GM19452 (cell line): ENCODE data around the gene ATXN7L2.

Experiments used
- ATAC-seq: cut with Tn5 transposase; IDR thresholded peaks from one replicate; pipeline ENCODE4 v1.9.1; 2021; ENCODE audit not compliant: unreplicated experiment

The ATXN7L2 gene

GRCh38 chr1:109474697-109475096 lies 9.0 kb upstream of the ATXN7L2 start:
- ATAC-seq = no peak

DNA sequence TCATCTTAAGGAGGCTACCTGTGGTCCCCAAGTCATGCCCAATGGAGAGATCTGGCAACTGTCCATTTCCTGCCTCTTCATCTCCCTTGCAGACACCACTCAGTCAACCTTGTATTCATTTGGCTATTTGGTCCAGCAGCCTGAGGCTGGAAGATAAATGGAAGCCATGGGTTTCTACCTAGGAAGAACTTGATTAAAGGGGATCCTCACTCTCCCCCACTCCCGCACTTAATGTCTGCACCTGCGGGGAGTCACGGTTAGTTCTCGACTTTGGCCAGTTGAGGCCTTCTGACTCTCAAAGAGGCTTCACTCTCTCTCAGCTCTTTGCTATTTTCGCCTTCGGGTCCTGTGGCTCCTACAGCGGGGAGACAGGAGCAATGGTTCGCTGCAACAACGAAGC lies 8.4 kb upstream of the ATXN7L2 start:
- no peak for ATAC-seq

DNA sequence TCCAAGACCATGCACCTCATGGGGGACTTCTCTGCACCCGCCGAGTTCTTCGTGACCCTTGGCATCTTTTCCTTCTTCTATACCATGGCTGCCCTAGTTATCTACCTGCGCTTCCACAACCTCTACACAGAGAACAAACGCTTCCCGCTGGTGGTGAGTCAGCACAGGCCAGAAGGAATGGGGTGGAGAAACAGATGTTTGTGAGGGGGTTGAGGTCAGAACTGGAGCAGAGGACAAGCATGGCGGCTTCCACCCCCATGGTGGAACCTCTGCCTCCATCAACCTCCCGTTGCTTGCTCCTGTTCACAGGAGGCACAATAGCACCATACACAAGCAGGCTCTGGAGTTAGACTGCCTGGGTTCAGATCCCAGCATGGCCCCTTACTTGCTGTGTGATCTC lies 6.9 kb upstream of the ATXN7L2 start:
- ATAC-seq = no peak

- no peak for ATAC-seq
These were observed 5.9 kb upstream of the ATXN7L2 start for GRCh38 chr1:109477821-109478220.

GRCh38 chr1:109478806-109479205 lies 4.9 kb upstream of the ATXN7L2 start:
- no peak for ATAC-seq

DNA sequence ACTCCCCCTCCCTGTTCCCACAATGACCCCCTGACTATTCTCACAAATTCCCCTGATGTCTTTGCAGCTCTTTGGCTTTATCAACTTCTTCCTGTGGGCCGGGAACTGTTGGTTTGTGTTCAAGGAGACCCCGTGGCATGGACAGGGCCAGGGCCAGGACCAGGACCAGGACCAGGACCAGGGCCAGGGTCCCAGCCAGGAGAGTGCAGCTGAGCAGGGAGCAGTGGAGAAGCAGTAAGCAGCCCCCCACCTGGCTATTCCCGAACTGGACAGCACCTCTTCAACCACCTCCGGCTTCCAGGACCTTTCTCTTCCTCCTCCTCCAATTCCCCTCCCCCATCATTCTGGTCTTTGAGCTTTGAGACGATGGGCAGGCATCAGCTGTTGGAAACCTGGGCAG lies 4.4 kb upstream of the ATXN7L2 start:
- ATAC-seq = no peak

GRCh38 chr1:109479901-109480300 lies 3.8 kb upstream of the ATXN7L2 start:
- no peak for ATAC-seq

DNA sequence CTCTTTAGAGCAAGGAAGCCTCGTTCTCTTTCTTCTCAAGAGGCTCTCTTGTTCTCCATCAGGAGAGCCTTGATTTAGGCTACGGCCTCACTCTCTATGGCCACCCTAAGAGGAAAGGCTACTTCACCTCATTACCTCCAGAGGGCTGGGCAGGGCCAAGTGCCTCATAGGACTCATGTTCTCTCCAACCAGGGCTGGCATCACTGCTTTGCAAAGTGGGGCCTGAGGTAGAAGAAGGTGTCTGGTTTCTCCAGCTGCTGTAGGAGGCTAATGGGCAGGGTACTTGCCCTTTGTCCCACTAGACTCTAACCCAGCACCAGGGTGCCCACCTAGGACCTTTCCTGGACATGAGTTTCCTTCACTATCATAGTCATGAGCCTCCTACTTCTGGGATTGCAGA lies 2.1 kb upstream of the ATXN7L2 start:
- ATAC-seq = no peak

DNA sequence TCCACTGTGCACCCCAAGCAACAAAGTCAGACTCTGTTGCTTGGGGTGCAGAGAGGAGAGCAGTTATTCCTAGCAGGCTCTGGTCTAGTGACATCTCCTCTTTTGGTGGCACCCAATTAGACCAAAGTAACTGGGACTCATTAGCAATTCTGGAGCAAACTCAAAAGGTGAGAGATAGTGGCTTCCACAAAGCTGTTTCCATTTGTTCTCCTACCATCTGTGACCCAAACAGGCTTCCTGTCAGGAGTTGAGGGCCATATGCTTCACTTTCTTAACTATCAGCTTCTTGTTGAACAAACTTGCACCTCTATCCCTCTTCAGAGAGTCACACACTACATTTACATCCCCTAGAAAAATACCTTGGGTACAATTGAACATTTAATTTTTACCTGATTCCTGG lies 1.5 kb upstream of the ATXN7L2 start:
- ATAC-seq = no peak

GRCh38 chr1:109482791-109483671 lies 674 bp upstream of the ATXN7L2 start:
- peak; percentile 27 for ATAC-seq

DNA sequence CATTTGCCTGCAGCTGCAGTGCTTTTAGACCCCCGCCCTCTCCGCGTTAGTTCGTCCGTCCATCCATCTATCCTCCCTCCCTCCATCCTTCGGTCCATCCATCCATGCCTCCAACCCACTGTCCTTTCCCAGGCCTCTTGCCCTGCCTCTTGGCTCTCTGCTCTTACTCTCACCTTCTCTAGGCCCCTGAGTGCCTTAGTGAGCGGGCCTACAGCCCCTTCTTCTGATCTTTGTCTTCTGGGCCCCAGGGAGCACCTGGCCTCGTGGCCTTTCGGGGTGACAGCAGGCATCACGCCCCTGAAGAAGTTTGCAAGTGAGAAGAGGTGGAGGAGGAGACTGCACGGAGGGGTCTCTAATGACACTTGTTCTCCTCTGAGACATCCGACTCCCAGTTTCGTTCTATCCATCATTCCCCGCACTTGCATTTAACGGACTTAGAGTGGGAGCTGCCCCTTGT lies 842 bp downstream of the ATXN7L2 start:
- ATAC-seq = no peak

DNA sequence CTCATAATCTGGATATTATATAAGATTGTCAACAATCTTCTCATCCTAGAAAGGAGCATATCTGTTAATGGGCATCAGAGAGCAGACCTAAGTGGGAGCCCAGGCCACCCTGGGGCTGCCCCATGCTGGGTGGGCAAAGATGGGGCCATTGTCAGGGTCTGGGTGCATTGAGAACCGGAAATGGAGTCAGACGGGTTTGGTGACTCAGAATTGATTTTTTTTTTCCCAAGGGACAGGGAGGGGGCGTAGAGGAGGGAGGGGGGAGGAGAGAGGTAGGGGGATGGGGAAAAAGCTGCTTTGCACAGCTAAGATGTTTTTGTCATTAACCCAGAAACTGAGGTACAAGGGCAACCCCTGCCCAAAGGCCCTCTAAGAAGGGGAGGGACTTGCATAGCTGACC lies 1.3 kb downstream of the ATXN7L2 start:
- ATAC-seq = no peak

- no peak for ATAC-seq
These were observed 3.6 kb downstream of the ATXN7L2 start for GRCh38 chr1:109487261-109487660.

DNA sequence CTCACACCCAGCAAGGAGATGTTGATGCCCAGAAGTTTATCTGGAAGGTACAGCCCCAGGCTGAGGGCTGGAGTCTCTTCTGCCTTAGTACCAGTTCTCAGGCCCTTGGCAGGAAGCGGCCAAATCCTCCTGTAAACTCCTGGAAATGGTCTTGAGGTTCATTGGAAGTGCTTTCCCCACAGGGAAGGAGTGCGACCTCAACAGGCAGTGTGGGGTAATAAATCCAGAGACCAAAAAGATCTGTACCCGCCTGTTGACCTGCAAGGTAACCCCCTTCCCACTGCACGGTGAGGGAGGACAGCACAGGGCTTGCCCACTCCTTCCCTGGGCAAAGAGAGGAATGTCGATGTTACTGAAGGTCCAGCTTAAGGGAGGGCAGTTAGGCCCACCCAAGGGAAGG lies 4.5 kb downstream of the ATXN7L2 start:
- no peak for ATAC-seq

GRCh38 chr1:109488696-109489095 lies 5.0 kb downstream of the ATXN7L2 start:
- ATAC-seq = no peak

GRCh38 chr1:109490029-109490933 lies 6.6 kb downstream of the ATXN7L2 start:
- ATAC-seq = no peak

DNA sequence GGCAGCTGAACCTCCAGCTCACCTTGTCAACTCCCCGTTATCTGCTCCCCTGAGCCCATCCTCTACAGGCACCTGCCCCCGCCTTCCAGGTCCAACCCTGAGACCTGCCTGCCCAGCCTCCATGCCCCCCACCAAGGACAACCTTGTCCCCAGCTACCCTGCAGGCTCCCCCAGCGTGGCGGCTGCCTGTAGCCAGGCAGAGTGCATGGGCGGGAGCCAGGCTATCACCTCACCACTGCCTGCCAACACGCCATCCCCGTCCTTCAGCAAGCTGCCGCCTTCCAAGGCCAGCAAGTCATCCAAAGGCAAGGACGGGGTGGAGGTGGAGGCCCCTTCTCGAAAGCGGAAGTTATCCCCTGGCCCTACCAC lies 7.2 kb downstream of the ATXN7L2 start:
- no peak for ATAC-seq

DNA sequence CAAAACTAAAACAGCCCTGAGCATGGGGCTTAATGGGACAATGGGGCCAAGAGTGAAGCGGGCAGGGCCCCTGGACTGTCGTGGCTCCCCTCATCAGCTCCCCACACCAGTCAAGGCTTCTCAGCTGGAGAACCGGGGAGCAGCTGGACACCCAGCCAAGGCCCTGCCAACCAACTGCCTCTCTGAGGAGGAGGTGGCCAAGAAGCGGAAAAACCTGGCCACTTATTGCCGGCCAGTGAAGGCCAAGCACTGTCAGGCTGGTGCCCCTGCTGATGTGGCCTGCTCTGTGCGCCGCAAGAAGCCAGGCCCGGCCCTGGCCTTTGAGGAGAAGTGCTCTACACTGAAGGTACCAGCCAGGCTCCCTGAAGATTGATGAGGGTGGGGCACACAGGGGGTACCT lies 7.7 kb downstream of the ATXN7L2 start:
- no peak for ATAC-seq

GRCh38 chr1:109492779-109493178 lies 9.1 kb downstream of the ATXN7L2 start:
- ATAC-seq = no peak

- ATAC-seq = no peak
These were observed 9.5 kb downstream of the ATXN7L2 start for GRCh38 chr1:109493227-109493626.

GRCh38 chr1:109493805-109494539 lies 10.3 kb downstream of the ATXN7L2 start, which contains the start of gene CYB561D1:
TSS of gene CYB561D1 (plus strand) at chr1:109494094. CDS start at chr1:109494140, 46 bp downstream.
- ATAC-seq = peak; percentile 86
